BE2C (cell line): Measurements from ENCODE around the gene SLC1A1.

Source experiments
- DNase-seq: peaks from one replicate; pipeline ENCODE4 v3.0.0-alpha.2; 2020
- H3K27me3 ChIP-seq: fragments of 250-450 bp; sonication (Bioruptor Pico); 2 replicates; pipeline ENCODE4 v1.5.1; 2020; ENCODE audit warnings: mild to moderate bottlenecking
- H3K36me3 ChIP-seq: fragments of 250-450 bp; sonication (Bioruptor Pico); 2 replicates; pipeline ENCODE4 v1.5.1; 2020; ENCODE audit warnings: mild to moderate bottlenecking
- H3K4me1 ChIP-seq: fragments of 250-450 bp; sonication (Bioruptor Pico); 2 replicates; pipeline ENCODE4 v1.5.1; 2020
- H3K4me3 ChIP-seq: 2 replicates; pipeline ENCODE4 v1.5.1; 2011; ENCODE audit warnings: low read depth, low read length
- H3K9me3 ChIP-seq: fragments of 250-450 bp; sonication (Bioruptor Pico); 2 replicates; pipeline ENCODE4 v1.5.1; 2020
- CTCF ChIP-seq: IDR thresholded peaks from 2 replicates; pipeline ENCODE4 v1.5.1; 2012; ENCODE audit warnings: mild to moderate bottlenecking, low read depth, low read length

SLC1A1 gene

GRCh38 chr9:4620881-4621555, 130.8 kb downstream of the SLC1A1 start:
- Histone ChIP-seq H3K4me1 (no peaks in the 10 kb centered on the region), H3K4me3 (no peak overlapping the region), H3K36me3 (no peaks in the 10 kb centered on the region), H3K27me3 (no peaks in the 10 kb centered on the region), H3K9me3 (no peaks in the 10 kb centered on the region)
- no peak for DNase-seq
- no peak for TF ChIP-seq CTCF

GRCh38 chr9:4622016-4622415, 131.7 kb downstream of the SLC1A1 start:
- no peaks in the 10 kb centered on the region for H3K9me3 ChIP-seq
- no peak for DNase-seq
- no peaks in the 10 kb centered on the region for H3K36me3 ChIP-seq
- H3K27me3 ChIP-seq, result no peaks in the 10 kb centered on the region
- no peak overlapping the region for H3K4me3 ChIP-seq
- H3K4me1 ChIP-seq, result no peaks in the 10 kb centered on the region
- TF ChIP-seq CTCF, result no peak

- H3K9me3 ChIP-seq, result no peaks in the 10 kb centered on the region
- no peaks in the 10 kb centered on the region for H3K36me3 ChIP-seq
- no peaks in the 10 kb centered on the region for H3K27me3 ChIP-seq
- no peak for DNase-seq
- H3K4me1 ChIP-seq, result no peaks in the 10 kb centered on the region
- no peak for TF ChIP-seq CTCF
- H3K4me3 ChIP-seq, result no peak overlapping the region
Observed at GRCh38 chr9:4630836-4631235, 140.6 kb downstream of the SLC1A1 start.
